Measurements from ENCODE around the gene GDNF. TPM values are rescaled to one million over a fixed set of nuclear protein-coding genes. Genes with fewer than 3 reads are reported as not detected.

Gene GDNF
- total RNA-seq, result 0.13 and 0.69 TPM in 2 replicates

GRCh38 chr5:37839407-37840052 lies at the start of gene GDNF:
GDNF (minus strand) TSS chr5:37840041; CDS start chr5:37834796, 5,245 bp downstream.

